ENCODE data around the gene ATP7B.

Gene ATP7B

GRCh38 chr13:51981355-51981754 is 29.9 kb downstream of the ATP7B start:
- TF ChIP-seq, protein P1, sequence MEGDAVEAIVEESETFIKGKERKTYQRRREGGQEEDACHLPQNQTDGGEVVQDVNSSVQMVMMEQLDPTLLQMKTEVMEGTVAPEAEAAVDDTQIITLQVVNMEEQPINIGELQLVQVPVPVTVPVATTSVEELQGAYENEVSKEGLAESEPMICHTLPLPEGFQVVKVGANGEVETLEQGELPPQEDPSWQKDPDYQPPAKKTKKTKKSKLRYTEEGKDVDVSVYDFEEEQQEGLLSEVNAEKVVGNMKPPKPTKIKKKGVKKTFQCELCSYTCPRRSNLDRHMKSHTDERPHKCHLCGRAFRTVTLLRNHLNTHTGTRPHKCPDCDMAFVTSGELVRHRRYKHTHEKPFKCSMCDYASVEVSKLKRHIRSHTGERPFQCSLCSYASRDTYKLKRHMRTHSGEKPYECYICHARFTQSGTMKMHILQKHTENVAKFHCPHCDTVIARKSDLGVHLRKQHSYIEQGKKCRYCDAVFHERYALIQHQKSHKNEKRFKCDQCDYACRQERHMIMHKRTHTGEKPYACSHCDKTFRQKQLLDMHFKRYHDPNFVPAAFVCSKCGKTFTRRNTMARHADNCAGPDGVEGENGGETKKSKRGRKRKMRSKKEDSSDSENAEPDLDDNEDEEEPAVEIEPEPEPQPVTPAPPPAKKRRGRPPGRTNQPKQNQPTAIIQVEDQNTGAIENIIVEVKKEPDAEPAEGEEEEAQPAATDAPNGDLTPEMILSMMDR (IDR thresholded peaks at IDR 0.05; ENCODE audit: low read depth, low read length, missing control alignments): no peak
- no peak overlapping the region for H3K4me3 ChIP-seq (ENCODE audit: low read depth, low read length)
- DNase-seq (ENCODE audit: low read depth): no peak
- in situ Hi-C loops (cut with HindIII; ENCODE audit: low sequenced_read_pairs): no loop called here

DNA sequence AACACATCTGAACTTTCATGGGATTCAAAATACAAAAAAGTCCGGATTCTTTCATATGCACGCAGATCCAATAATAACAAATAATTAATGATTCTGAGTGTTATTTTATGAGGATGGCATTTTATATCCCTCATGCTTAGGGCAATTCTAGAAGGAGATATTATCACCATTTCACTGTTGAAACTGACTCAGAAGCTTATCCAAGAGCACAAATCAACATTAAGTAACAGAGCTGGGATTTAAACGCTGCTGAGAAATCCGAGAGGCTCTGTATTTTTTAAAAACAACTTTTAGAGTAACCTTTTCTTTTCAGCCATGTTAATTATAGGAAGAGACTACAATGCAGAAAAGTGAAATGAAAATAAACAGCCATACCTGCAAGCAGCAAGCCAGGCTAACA is 30.3 kb downstream of the ATP7B start:
- no peak overlapping the region for H3K4me3 ChIP-seq (ENCODE audit: low read depth, low read length)
- in situ Hi-C loops (cut with HindIII; ENCODE audit: low sequenced_read_pairs): no loop called here
- DNase-seq (ENCODE audit: low read depth): no peak
- TF ChIP-seq, protein P1 (IDR thresholded peaks at IDR 0.05; ENCODE audit: low read depth, low read length, missing control alignments): no peak

GRCh38 chr13:51978796-51979556 is 32.3 kb downstream of the ATP7B start:
- H3K4me3 ChIP-seq (ENCODE audit: low read depth, low read length): no peak overlapping the region
- TF ChIP-seq, protein P1 (IDR thresholded peaks at IDR 0.05; ENCODE audit: low read depth, low read length, missing control alignments): no peak
- in situ Hi-C loops (cut with HindIII; ENCODE audit: low sequenced_read_pairs): no loop called here
- no peak for DNase-seq (ENCODE audit: low read depth)

DNA sequence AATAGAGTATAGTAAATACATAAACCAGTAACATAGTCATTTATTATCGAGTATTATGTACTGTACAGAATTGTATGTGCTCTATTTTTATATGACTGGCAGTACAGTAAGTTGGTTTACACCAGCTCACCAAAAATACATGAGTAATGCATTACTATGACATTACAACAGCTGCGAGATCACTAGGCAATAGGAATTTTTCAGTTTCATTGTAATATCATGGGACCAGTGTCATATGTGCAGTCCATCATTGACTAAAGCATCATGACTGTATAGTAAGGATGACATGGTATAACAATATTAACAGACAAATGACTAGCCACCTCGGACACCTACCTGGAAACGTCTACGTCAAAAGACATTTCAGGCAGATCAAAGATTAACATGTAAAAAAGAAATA is 33.6 kb downstream of the ATP7B start:
- DNase-seq (ENCODE audit: low read depth): no peak
- no peak overlapping the region for H3K4me3 ChIP-seq (ENCODE audit: low read depth, low read length)
- TF ChIP-seq, protein P1 (IDR thresholded peaks at IDR 0.05; ENCODE audit: low read depth, low read length, missing control alignments): no peak
- in situ Hi-C loops (cut with HindIII; ENCODE audit: low sequenced_read_pairs): no loop called here

DNA sequence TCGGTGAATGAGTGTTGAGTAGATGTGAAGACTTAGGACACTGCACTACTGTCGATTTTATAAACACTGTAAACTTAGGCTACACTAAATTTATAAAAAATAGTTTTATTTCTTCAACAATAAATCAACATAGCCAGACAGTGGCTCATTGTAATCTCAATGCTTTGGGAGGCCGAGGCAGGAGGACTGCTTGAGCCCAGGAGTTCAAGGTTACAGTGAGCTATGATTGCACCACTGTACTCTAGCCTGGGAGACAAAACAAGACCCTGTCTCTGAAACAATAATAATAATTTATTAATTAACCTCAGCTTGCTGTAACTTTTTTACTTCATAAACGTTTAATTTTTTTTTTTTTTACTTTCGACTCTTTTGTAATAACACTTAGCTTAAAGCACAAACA is 34.4 kb downstream of the ATP7B start:
- H3K4me3 ChIP-seq (ENCODE audit: low read depth, low read length): no peak overlapping the region
- DNase-seq (ENCODE audit: low read depth): no peak
- TF ChIP-seq, protein P1 (IDR thresholded peaks at IDR 0.05; ENCODE audit: low read depth, low read length, missing control alignments): no peak
- in situ Hi-C loops (cut with HindIII; ENCODE audit: low sequenced_read_pairs): no loop called here

GRCh38 chr13:51976423-51976822 is 34.8 kb downstream of the ATP7B start:
- H3K4me3 ChIP-seq (ENCODE audit: low read depth, low read length): no peak overlapping the region
- no peak for DNase-seq (ENCODE audit: low read depth)
- TF ChIP-seq, protein P1 (IDR thresholded peaks at IDR 0.05; ENCODE audit: low read depth, low read length, missing control alignments): no peak
- in situ Hi-C loops (cut with HindIII; ENCODE audit: low sequenced_read_pairs): no loop called here

Measured in astrocyte of the cerebellum (primary cell).